Lung (tissue), 12 donors: ENCODE results near the gene MYH6. TPM values are rescaled to one million over a fixed set of nuclear protein-coding genes. Genes with fewer than 3 reads are reported as not detected.

Experiments used
- ATAC-seq: fragments of 200-7000 bp; cut with Tn5 transposase; one replicate; pipeline ENCODE4 v1.9.1; 2020; ENCODE audit warnings: moderate number of reproducible peaks; ENCODE audit not compliant: insufficient read depth, low FRiP score
- DNase-seq, 3 donors: peaks; one replicate each; pipeline ENCODE4 v3.0.0-alpha.2; 2013 to 2017
- H3K27ac ChIP-seq, 2 donors: one replicate each; pipeline ENCODE4 v1.5.1; 2013; ENCODE audit warnings: mild to moderate bottlenecking in 2 of 2, moderate library complexity in 2 of 2, control low read depth in 1 of 2, inconsistent platforms in 1 of 2, low read depth in 1 of 2, low read length in 1 of 2
- H3K27me3 ChIP-seq, 3 donors: one replicate each; pipeline ENCODE4 v1.5.1; 2013; ENCODE audit warnings: low read length in 2 of 3; ENCODE audit not compliant: control insufficient read depth in 3 of 3, insufficient read depth in 3 of 3
- H3K36me3 ChIP-seq, 4 donors: one replicate each; pipeline ENCODE4 v1.5.1; 2013; ENCODE audit warnings: low read length in 4 of 4, mild to moderate bottlenecking in 1 of 4, moderate library complexity in 1 of 4; ENCODE audit not compliant: control insufficient read depth in 4 of 4, insufficient read depth in 4 of 4
- H3K4me1 ChIP-seq, 5 donors: one replicate each; pipeline ENCODE4 v1.5.1; 2013; ENCODE audit warnings: low read length in 5 of 5, mild to moderate bottlenecking in 2 of 5, moderate library complexity in 1 of 5; ENCODE audit not compliant: control insufficient read depth in 5 of 5, insufficient read depth in 5 of 5
- H3K4me3 ChIP-seq: one replicate; pipeline ENCODE4 v1.5.1; 2013; ENCODE audit warnings: mild to moderate bottlenecking, control low read depth, moderate library complexity
- H3K9ac ChIP-seq, 2 donors: one replicate each; pipeline ENCODE4 v1.5.1; 2013; ENCODE audit warnings: low read length in 2 of 2, control low read depth in 1 of 2; ENCODE audit not compliant: insufficient read depth in 1 of 2
- H3K9me3 ChIP-seq, 4 donors: one replicate each; pipeline ENCODE4 v1.5.1; 2013; ENCODE audit warnings: low read length in 3 of 4, mild to moderate bottlenecking in 1 of 4, moderate library complexity in 1 of 4; ENCODE audit not compliant: control insufficient read depth in 4 of 4, insufficient read depth in 3 of 4
- WGBS, 2 donors: extraction: QIAGEN DNeasy Blood & Tissue Kit; methylation state at CpG; one replicate each; pipeline ENCODE4 v1.1.7; 2013; 5-methylcytosine and 5-hydroxymethylcytosine counted together
- polyA plus RNA-seq, 2 donors: library from polyadenylated mRNA; stranded (reverse); fragments of 200-250 nt; gene quantifications; one replicate each; pipeline ENCODE4 v1.2.1, GENCODE V29; 2013
- total RNA-seq, 2 donors: library from RNA; depleted of rRNA in 1 of 2; stranded (reverse); fragments of >200 nt in 1 of 2; gene quantifications; one replicate each; pipeline ENCODE4 v1.2.1, GENCODE V29; 2014 to 2021
- TF ChIP-seq, protein P1 (sequence below): IDR thresholded peaks from 2 replicates; pipeline ENCODE4 v1.5.1; 2012; ENCODE audit warnings: mild to moderate bottlenecking; ENCODE audit errors: control extremely low read depth, extremely low read depth
- donor health status: control.
- donor health status: control.
- donor health status: Bipolar disorder and iron deficiency.
- donor health status: healthy.
- donor health status: DM: yes; HTN: yes; CAD: no.

Gene MYH6
- total and polyA plus RNA-seq, 4 donors, result 0.25 to 7.1 (median 0.28) TPM; not detected in 1

DNA sequence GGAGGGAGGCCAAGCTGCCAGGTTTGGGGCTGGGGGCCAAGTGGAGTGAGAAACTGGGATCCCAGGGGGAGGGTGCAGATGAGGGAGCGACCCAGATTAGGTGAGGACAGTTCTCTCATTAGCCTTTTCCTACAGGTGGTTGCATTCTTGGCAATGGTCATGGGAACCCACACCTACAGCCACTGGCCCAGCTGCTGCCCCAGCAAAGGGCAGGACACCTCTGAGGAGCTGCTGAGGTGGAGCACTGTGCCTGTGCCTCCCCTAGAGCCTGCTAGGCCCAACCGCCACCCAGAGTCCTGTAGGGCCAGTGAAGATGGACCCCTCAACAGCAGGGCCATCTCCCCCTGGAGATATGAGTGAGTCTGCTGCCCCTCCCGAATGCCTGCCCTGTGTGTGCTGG is 35.0 kb downstream of the MYH6 start:
- H3K27me3 ChIP-seq, result no peaks in the 10 kb centered on the region
- TF ChIP-seq, protein P1, sequence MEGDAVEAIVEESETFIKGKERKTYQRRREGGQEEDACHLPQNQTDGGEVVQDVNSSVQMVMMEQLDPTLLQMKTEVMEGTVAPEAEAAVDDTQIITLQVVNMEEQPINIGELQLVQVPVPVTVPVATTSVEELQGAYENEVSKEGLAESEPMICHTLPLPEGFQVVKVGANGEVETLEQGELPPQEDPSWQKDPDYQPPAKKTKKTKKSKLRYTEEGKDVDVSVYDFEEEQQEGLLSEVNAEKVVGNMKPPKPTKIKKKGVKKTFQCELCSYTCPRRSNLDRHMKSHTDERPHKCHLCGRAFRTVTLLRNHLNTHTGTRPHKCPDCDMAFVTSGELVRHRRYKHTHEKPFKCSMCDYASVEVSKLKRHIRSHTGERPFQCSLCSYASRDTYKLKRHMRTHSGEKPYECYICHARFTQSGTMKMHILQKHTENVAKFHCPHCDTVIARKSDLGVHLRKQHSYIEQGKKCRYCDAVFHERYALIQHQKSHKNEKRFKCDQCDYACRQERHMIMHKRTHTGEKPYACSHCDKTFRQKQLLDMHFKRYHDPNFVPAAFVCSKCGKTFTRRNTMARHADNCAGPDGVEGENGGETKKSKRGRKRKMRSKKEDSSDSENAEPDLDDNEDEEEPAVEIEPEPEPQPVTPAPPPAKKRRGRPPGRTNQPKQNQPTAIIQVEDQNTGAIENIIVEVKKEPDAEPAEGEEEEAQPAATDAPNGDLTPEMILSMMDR, result no peak
- no peak overlapping the region for H3K9ac ChIP-seq
- H3K4me3 ChIP-seq, result no peak overlapping the region
- no peak for DNase-seq
- no peaks in the 10 kb centered on the region for H3K36me3 ChIP-seq
- ATAC-seq, result no peak
- H3K9me3 ChIP-seq, result no peaks in the 10 kb centered on the region
- H3K27ac ChIP-seq, result no peak overlapping the region
- 82 to 90% methylated on average over 3 of the region's 3 CpGs for WGBS, 2 donors
- H3K4me1 ChIP-seq, result peaks cover 0 to 12% (median 0%) of the 10 kb centered on the region in 5 donors

- no peaks in the 10 kb centered on the region for H3K27me3 ChIP-seq
- WGBS, 2 donors, result 79 to 83% methylated on average over 2 of the region's 2 CpGs
- H3K4me3 ChIP-seq, result no peak within 1 kb of the TSS
- no peaks in the 10 kb centered on the region for H3K36me3 ChIP-seq
- H3K9me3 ChIP-seq, result no peaks in the 10 kb centered on the region
- H3K9ac ChIP-seq, result no peak within 1 kb of the TSS
- H3K27ac ChIP-seq, result no peak within 1 kb of the TSS
- TF ChIP-seq, protein P1, result no peak
- peaks cover 0 to 13% (median 0%) of the 10 kb centered on the region in 5 donors for H3K4me1 ChIP-seq
- ATAC-seq (no peak), DNase-seq (no peak)
These were observed 35.6 kb downstream of the MYH6 start, which contains the start of gene IL25 for GRCh38 chr14:23372509-23372908. Gene IL25, plus strand, starts transcription at chr14:23372809.

GRCh38 chr14:23371865-23372264 is 36.2 kb downstream of the MYH6 start:
- 78 to 91% methylated on average over 1 of the region's 1 CpG for WGBS, 2 donors
- Histone ChIP-seq H3K9me3 (no peaks in the 10 kb centered on the region), H3K27me3 (no peaks in the 10 kb centered on the region), H3K9ac (no peak overlapping the region), H3K27ac (no peak overlapping the region), H3K4me3 (no peak overlapping the region), H3K36me3 (no peaks in the 10 kb centered on the region), H3K4me1 (peaks cover 0 to 14% (median 4%) of the 10 kb centered on the region in 5 donors)
- DNase-seq (no peak), ATAC-seq (no peak)
- TF ChIP-seq, protein P1, result no peak

GRCh38 chr14:23370221-23370620 is 37.9 kb downstream of the MYH6 start:
- Histone ChIP-seq H3K9ac (no peak overlapping the region), H3K4me1 (peaks cover 0 to 11% (median 6%) of the 10 kb centered on the region in 5 donors), H3K27me3 (no peaks in the 10 kb centered on the region), H3K36me3 (no peaks in the 10 kb centered on the region), H3K27ac (no peak overlapping the region), H3K9me3 (no peaks in the 10 kb centered on the region), H3K4me3 (no peak overlapping the region)
- whole genome bisulfite sequencing, 2 donors, result 57 to 60% methylated on average over 1 of the region's 1 CpG
- TF ChIP-seq, protein P1, result no peak
- ATAC-seq, result no peak
- no peak for DNase-seq
